Heart right ventricle (tissue), 16 donors: ENCODE data around the gene TMEM52. TPM values are rescaled to one million over a fixed set of nuclear protein-coding genes. Genes with fewer than 3 reads are reported as not detected.

Experiments
- ATAC-seq, 8 donors: fragments of 200-7000 bp; cut with Tn5 transposase; one replicate each; pipeline ENCODE4 v1.9.1; 2020; ENCODE audit warnings: mild to moderate bottlenecking in 8 of 8, moderate library complexity in 8 of 8, moderate number of reproducible peaks in 1 of 8
- DNase-seq, 2 donors: peaks; one replicate each; pipeline ENCODE4 v3.0.0-alpha.2; 2020
- H3K27ac ChIP-seq, 10 donors: fragments of 200-600 bp; sonication (generic) in 2 of 10; one replicate each; pipeline versions ENCODE4 v1.5.0 to v1.8.0; 2020 to 2022; ENCODE audit warnings: mild to moderate bottlenecking in 3 of 10
- H3K27me3 ChIP-seq, 7 donors: fragments of 200-600 bp; one replicate each; pipeline ENCODE4 v1.8.0; 2021 to 2022; ENCODE audit warnings: mild to moderate bottlenecking in 2 of 7
- H3K36me3 ChIP-seq, 9 donors: fragments of 200-600 bp; sonication (generic) in 1 of 9; one replicate each; pipeline versions ENCODE4 v1.5.0 to v1.8.0; 2020 to 2022; ENCODE audit warnings: mild to moderate bottlenecking in 2 of 9
- H3K4me1 ChIP-seq, 9 donors: fragments of 200-600 bp; sonication (generic) in 1 of 9; one replicate each; pipeline versions ENCODE4 v1.5.0 to v1.8.0; 2020 to 2022; ENCODE audit warnings: mild to moderate bottlenecking in 4 of 9
- H3K4me3 ChIP-seq, 10 donors: fragments of 200-600 bp; sonication (generic) in 2 of 10; one replicate each; pipeline versions ENCODE4 v1.5.0 to v1.8.0; 2020 to 2022; ENCODE audit warnings: mild to moderate bottlenecking in 7 of 10, moderate library complexity in 2 of 10
- H3K9me3 ChIP-seq, 11 donors: fragments of 200-600 bp in 10 of 11; sonication (generic) in 2 of 11; one replicate each; pipeline versions ENCODE4 v1.5.0 to v1.8.0; 2013 to 2022; ENCODE audit warnings: mild to moderate bottlenecking in 2 of 11, control low read depth in 1 of 11, moderate library complexity in 1 of 11
- WGBS, 2 donors: extraction: QIAGEN DNeasy Blood & Tissue Kit; methylation state at CpG; one replicate each; pipeline ENCODE4 v1.1.7; 2013; ENCODE audit warnings: inconsistent platforms in 1 of 2; 5-methylcytosine and 5-hydroxymethylcytosine counted together
- intact Hi-C, 10 donors: fragments of 100-400 bp; cut with DNase I; formaldehyde crosslinking; loops; one replicate each; pipeline versions ENCODE4 v1.11.1 to v1.14.2; 2022
- polyA plus RNA-seq, 2 donors: library from polyadenylated mRNA; stranded (reverse); fragments of 200-250 nt; gene quantifications; one replicate each; pipeline ENCODE4 v1.2.3, GENCODE V29; 2013
- total RNA-seq, 10 donors: library from RNA; stranded (reverse); fragmentation: NEBNext Ultra II Directional in 3 of 10; extraction: Animal tissue kit (Norgen Biotek cat#: 25700) in 3 of 10; gene quantifications; one replicate each; pipeline versions ENCODE4 v1.2.1 to v1.2.4, GENCODE V29; 2021 to 2023
- TF ChIP-seq, protein P1 (sequence below), 9 donors: fragments of 200-600 bp; sonication (generic) in 2 of 9; IDR thresholded peaks; one replicate each; pipeline versions ENCODE4 v1.5.0 to v1.8.0; 2021 to 2022; ENCODE audit warnings: antibody characterized with exemption in 9 of 9, mild to moderate bottlenecking in 5 of 9, moderate library complexity in 1 of 9
- donor health status: Arrhythmogenic right ventricular cardiomyopathy.
- donor health status: ischemic (EF 13 %, LVEDD 7.1; RV severe dilation, severe dysfunction).
- donor health status: healthy with polysubstance abuse.
- donor health status: DM: no; HTN: yes; CAD: no.
- donor health status: DM: no; HTN: no; CAD: no.
- donor health status: ischemic (EF 25% LVEDD 6.9; RV normal size, moderate dysfunction).
- donor health status: ischemic (EF 25% LVEDD 5.7; RV mildly dilated, moderate dysfunction).
- donor health status: healthy.
- donor health status: DM: yes; HTN: yes; CAD: no.
- donor health status: Ischemic cardiomyopathy.
- donor health status: ischemic (EF 35%, LVEDD 5.7; RV mildly dilated, moderate dysfunction).
- donor health status: nonischemic (EF 11% LVEDD 7.7; RV severe dilation, severe dysfunction).
- donor health status: DM: yes; HTN: yes; CAD: no.
- donor health status: PGD.
- donor health status: ischemic (EF 29% LVEDD 5.4; RV normal size, mild dysfunction).
- donor health status: nonischemic (EF 23%, LVEDD 6.1; RV moderate dilation, normal function).

TMEM52 gene
- total and polyA plus RNA-seq, 12 donors: 0.58 to 11.5 (median 1.9) TPM; not detected in 2

- intact Hi-C loops: no loop called here
Measured at GRCh38 chr1:1877865-1878436, 41.1 kb downstream of the TMEM52 start.

DNA sequence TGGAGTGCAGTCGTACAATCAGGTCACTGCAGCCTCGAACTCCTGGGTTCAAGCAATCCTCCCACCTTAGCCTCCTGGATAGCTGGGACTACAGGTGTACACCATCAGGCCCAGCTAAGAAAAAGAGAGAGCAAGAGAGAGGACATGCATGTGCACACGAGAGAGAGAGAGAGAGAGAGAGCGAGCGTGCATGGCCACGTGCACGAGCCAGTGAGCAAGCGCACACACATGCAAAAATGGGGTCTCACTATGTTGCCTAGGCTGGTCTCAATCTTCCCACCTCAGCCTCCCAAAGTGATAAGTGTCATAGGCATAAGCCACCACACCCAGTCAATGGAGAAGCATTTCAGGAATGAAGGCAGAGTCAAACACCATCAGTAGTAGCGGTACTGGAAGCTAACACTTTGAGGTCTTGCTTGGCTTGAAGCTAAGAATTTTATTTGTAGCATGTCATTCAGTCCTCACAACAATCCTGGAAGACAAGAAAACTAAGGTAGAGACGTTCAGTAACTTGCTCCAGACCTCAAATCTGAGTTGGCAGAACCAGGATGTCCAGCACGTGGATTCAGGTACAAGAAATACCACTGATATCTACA is 42.6 kb downstream of the TMEM52 start:
- H3K4me1 ChIP-seq: peaks cover 23 to 99% (median 95%) of the 10 kb centered on the region in 9 donors
- intact Hi-C loops: no loop called here

More at GRCh38 chr1:1877865-1878436, 41.1 kb downstream of the TMEM52 start:
- 74 to 77% methylated on average over 5 of the region's 5 CpGs for WGBS, 2 donors
- H3K27me3 ChIP-seq: no peaks in the 10 kb centered on the region
- H3K27ac ChIP-seq: no peak overlapping the region
- peaks cover 0 to 59% (median 4%) of the 10 kb centered on the region in 9 donors for H3K36me3 ChIP-seq
- H3K9me3 ChIP-seq: no peaks in the 10 kb centered on the region
- TF ChIP-seq, protein P1, sequence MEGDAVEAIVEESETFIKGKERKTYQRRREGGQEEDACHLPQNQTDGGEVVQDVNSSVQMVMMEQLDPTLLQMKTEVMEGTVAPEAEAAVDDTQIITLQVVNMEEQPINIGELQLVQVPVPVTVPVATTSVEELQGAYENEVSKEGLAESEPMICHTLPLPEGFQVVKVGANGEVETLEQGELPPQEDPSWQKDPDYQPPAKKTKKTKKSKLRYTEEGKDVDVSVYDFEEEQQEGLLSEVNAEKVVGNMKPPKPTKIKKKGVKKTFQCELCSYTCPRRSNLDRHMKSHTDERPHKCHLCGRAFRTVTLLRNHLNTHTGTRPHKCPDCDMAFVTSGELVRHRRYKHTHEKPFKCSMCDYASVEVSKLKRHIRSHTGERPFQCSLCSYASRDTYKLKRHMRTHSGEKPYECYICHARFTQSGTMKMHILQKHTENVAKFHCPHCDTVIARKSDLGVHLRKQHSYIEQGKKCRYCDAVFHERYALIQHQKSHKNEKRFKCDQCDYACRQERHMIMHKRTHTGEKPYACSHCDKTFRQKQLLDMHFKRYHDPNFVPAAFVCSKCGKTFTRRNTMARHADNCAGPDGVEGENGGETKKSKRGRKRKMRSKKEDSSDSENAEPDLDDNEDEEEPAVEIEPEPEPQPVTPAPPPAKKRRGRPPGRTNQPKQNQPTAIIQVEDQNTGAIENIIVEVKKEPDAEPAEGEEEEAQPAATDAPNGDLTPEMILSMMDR (IDR thresholded peaks at IDR 0.05): no peak
- ATAC-seq (no peak), DNase-seq (no peak)
- no peak overlapping the region for H3K4me3 ChIP-seq
- H3K4me1 ChIP-seq: peaks cover 19 to 99% (median 95%) of the 10 kb centered on the region in 9 donors

DNA sequence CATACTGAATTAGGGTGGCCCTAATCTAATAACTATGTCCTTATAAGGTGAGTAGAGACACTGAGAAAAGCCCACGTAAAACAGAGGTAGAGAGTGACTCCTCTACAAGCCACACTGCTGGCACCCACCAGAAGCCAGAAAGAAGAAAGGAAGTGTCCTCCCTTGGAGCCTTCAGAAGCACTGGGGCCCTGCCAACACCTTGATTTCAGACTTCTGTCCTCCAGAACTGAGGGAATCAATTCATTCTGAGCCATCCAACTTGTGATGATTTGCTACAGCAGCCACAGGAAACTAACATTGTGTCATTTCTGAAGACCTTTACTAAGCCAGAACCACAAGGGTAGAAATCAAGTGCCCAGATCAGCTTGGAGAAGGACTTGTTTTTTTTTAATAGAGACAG is 43.1 kb downstream of the TMEM52 start:
- Histone ChIP-seq H3K9me3 (no peaks in the 10 kb centered on the region), H3K36me3 (peaks cover 0 to 58% (median 4%) of the 10 kb centered on the region in 9 donors), H3K4me3 (no peak overlapping the region), H3K27me3 (no peaks in the 10 kb centered on the region), H3K4me1 (peaks cover 19 to 99% (median 95%) of the 10 kb centered on the region in 9 donors), H3K27ac (peak overlapping the region in 1 of 10 donors; percentile 3)
- TF ChIP-seq, protein P1 (IDR thresholded peaks at IDR 0.05): no peak
- intact Hi-C loops: no loop called here
- ATAC-seq (no peak), DNase-seq (no peak)
- WGBS, 2 donors: 53 to 56% methylated on average over 1 of the region's 1 CpG

More for the DNA sequence above, 42.6 kb downstream of the TMEM52 start:
- Histone ChIP-seq H3K27me3 (no peaks in the 10 kb centered on the region), H3K4me3 (no peak overlapping the region), H3K9me3 (no peaks in the 10 kb centered on the region), H3K36me3 (peaks cover 0 to 58% (median 4%) of the 10 kb centered on the region in 9 donors), H3K27ac (peak overlapping the region in 1 of 10 donors; percentile 3)
- DNase-seq: no peak
- no peak for ATAC-seq
- 69 to 71% methylated on average over 11 of the region's 11 CpGs for WGBS, 2 donors
- TF ChIP-seq, protein P1 (IDR thresholded peaks at IDR 0.05): no peak

GRCh38 chr1:1874901-1875300 is 44.2 kb downstream of the TMEM52 start:
- Histone ChIP-seq H3K4me1 (peaks cover 19 to 99% (median 95%) of the 10 kb centered on the region in 9 donors), H3K36me3 (peaks cover 0 to 58% (median 4%) of the 10 kb centered on the region in 9 donors)
- WGBS, 2 donors: 95 to 99% methylated on average over 7 of the region's 7 CpGs

More at GRCh38 chr1:1874901-1875300, 44.2 kb downstream of the TMEM52 start:
- Histone ChIP-seq H3K9me3 (no peaks in the 10 kb centered on the region), H3K27ac (no peak overlapping the region), H3K27me3 (no peaks in the 10 kb centered on the region), H3K4me3 (no peak overlapping the region)
- intact Hi-C loops: no loop called here
- TF ChIP-seq, protein P1 (IDR thresholded peaks at IDR 0.05): no peak
- DNase-seq: no peak
- no peak for ATAC-seq
